ENCODE data around the gene KRTAP17-1.

KRTAP17-1 gene

GRCh38 chr17:41326173-41327145 lies 10.9 kb upstream of the KRTAP17-1 start:
- TF ChIP-seq EGR1 (IDR thresholded peaks at IDR 0.05): no peak
- TF ChIP-seq TEAD4 (IDR thresholded peaks at IDR 0.05): no peak
- TF ChIP-seq CEBPB (IDR thresholded peaks at IDR 0.05): no peak
- no peak for TF ChIP-seq TCF12 (IDR thresholded peaks at IDR 0.05; ENCODE audit: low read depth)
- no peak for TF ChIP-seq MAX (IDR thresholded peaks at IDR 0.05)
- TF ChIP-seq RAD21 (IDR thresholded peaks at IDR 0.05; ENCODE audit: low read depth): no peak
- no peak for TF ChIP-seq FOXM1 (IDR thresholded peaks at IDR 0.05; ENCODE audit: borderline replicate concordance, low read depth)
- TF ChIP-seq YY1 (IDR thresholded peaks at IDR 0.05; ENCODE audit: low read depth): no peak
- no peak for TF ChIP-seq NFIC (IDR thresholded peaks at IDR 0.05)
- TF ChIP-seq CREB1 (IDR thresholded peaks at IDR 0.05; ENCODE audit: low read depth): no peak
- no peak for TF ChIP-seq REST (IDR thresholded peaks at IDR 0.05; ENCODE audit: low read depth)
- TF ChIP-seq TAF1 (IDR thresholded peaks at IDR 0.05; ENCODE audit: low read depth): no peak
- TF ChIP-seq EP300 (IDR thresholded peaks at IDR 0.05; ENCODE audit: borderline replicate concordance): no peak
- TF ChIP-seq USF1 (IDR thresholded peaks at IDR 0.05): no peak
- TF ChIP-seq ZBTB7A (IDR thresholded peaks at IDR 0.05; ENCODE audit: low read depth): no peak

GRCh38 chr17:41325611-41326010 lies 10.1 kb upstream of the KRTAP17-1 start:
- TF ChIP-seq EGR1 (IDR thresholded peaks at IDR 0.05) (no peak), YY1 (IDR thresholded peaks at IDR 0.05; ENCODE audit: low read depth) (no peak), TCF12 (IDR thresholded peaks at IDR 0.05; ENCODE audit: low read depth) (no peak), TAF1 (IDR thresholded peaks at IDR 0.05; ENCODE audit: low read depth) (no peak), CREB1 (IDR thresholded peaks at IDR 0.05; ENCODE audit: low read depth) (no peak), ZBTB7A (IDR thresholded peaks at IDR 0.05; ENCODE audit: low read depth) (no peak)

- no peak for TF ChIP-seq TAF1 (IDR thresholded peaks at IDR 0.05; ENCODE audit: low read depth)
- no peak for TF ChIP-seq USF1 (IDR thresholded peaks at IDR 0.05)
- no peak for TF ChIP-seq ZBTB7A (IDR thresholded peaks at IDR 0.05; ENCODE audit: low read depth)
- no peak for TF ChIP-seq NFIC (IDR thresholded peaks at IDR 0.05)
- no peak for TF ChIP-seq CEBPB (IDR thresholded peaks at IDR 0.05)
- TF ChIP-seq FOXM1 (IDR thresholded peaks at IDR 0.05; ENCODE audit: borderline replicate concordance, low read depth): no peak
- TF ChIP-seq EGR1 (IDR thresholded peaks at IDR 0.05): no peak
- TF ChIP-seq EP300 (IDR thresholded peaks at IDR 0.05; ENCODE audit: borderline replicate concordance): no peak
- TF ChIP-seq YY1 (IDR thresholded peaks at IDR 0.05; ENCODE audit: low read depth): no peak
- no peak for TF ChIP-seq RAD21 (IDR thresholded peaks at IDR 0.05; ENCODE audit: low read depth)
- TF ChIP-seq TEAD4 (IDR thresholded peaks at IDR 0.05): no peak
- no peak for TF ChIP-seq MAX (IDR thresholded peaks at IDR 0.05)
- TF ChIP-seq TCF12 (IDR thresholded peaks at IDR 0.05; ENCODE audit: low read depth): no peak
- no peak for TF ChIP-seq CREB1 (IDR thresholded peaks at IDR 0.05; ENCODE audit: low read depth)
- TF ChIP-seq REST (IDR thresholded peaks at IDR 0.05; ENCODE audit: low read depth): no peak
These were observed 9.6 kb upstream of the KRTAP17-1 start for GRCh38 chr17:41325126-41325525.

- TF ChIP-seq RAD21 (IDR thresholded peaks at IDR 0.05; ENCODE audit: low read depth): peak; percentile 47
- TF ChIP-seq CREB1 (IDR thresholded peaks at IDR 0.05; ENCODE audit: low read depth): no peak
These were observed 8.9 kb upstream of the KRTAP17-1 start for GRCh38 chr17:41324180-41325075.

Measured in Ishikawa (cell line).